ENCODE measurements around the gene ZNF423.

The ZNF423 gene

DNA sequence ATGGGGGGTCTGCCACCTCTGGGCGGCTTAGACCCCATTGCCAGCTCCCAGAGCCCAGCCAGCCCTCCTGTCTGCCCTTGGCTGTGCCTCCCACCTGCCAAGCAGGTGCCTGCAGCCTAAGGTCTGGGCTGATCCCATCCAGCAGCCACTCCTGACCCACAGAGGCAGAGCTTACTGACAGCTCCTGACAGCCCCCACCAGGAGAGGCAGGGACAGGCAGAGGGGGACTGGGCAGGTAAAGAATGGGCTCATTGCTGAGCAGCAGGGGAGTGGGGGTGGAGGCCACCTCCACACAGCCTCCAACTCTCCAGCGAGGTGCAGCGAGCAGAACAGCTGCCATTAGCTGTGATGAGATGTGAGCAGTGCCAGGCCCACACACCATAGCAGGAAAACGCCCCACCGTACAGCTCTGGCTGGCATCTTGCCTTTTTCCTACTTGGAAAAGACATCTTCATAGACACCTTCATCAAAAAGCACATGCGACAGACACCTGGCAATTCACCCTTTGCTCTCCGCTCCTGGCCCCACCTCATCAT lies 317.9 kb downstream of the ZNF423 start:
- Histone ChIP-seq H3K27ac (ENCODE audit: low read length) (no peak overlapping the region; the same call in 1 of the 2 replicates), H3K9me3 (ENCODE audit: insufficient read depth, low read length, severe bottlenecking) (no peaks in the 10 kb centered on the region), H3K9ac (ENCODE audit: low read depth, low read length) (no peak overlapping the region), H3K79me2 (ENCODE audit: insufficient read depth, low read length) (no peaks in the 10 kb centered on the region), H3K27me3 (ENCODE audit: insufficient read depth, low read length, poor library complexity) (no peaks in the 10 kb centered on the region), H3K4me1 (ENCODE audit: insufficient read depth, low read length) (no peaks in the 10 kb centered on the region), H3K4me3 (ENCODE audit: low read depth in 1 of 2, low read length in 2 of 2) (no peak overlapping the region), H3K4me2 (ENCODE audit: insufficient read depth, low read length) (no peak overlapping the region), H3K36me3 (ENCODE audit: insufficient read depth, low read length) (no peaks in the 10 kb centered on the region), H2AFZ (ENCODE audit: low read depth, low read length) (no peak overlapping the region), H4K20me1 (ENCODE audit: insufficient read depth, low read length) (no peaks in the 10 kb centered on the region)
- no peak for ATAC-seq (ENCODE audit: insufficient read depth, low read depth)
- TF ChIP-seq CTCF (IDR thresholded peaks at IDR 0.05; ENCODE audit: borderline replicate concordance, extremely low read depth, low read length, poor library complexity, severe bottlenecking): no peak
- TF ChIP-seq EZH2 (IDR thresholded peaks at IDR 0.05; ENCODE audit: borderline replicate concordance, low read depth, low read length, severe bottlenecking): no peak
- DNase-seq: no peak

DNA sequence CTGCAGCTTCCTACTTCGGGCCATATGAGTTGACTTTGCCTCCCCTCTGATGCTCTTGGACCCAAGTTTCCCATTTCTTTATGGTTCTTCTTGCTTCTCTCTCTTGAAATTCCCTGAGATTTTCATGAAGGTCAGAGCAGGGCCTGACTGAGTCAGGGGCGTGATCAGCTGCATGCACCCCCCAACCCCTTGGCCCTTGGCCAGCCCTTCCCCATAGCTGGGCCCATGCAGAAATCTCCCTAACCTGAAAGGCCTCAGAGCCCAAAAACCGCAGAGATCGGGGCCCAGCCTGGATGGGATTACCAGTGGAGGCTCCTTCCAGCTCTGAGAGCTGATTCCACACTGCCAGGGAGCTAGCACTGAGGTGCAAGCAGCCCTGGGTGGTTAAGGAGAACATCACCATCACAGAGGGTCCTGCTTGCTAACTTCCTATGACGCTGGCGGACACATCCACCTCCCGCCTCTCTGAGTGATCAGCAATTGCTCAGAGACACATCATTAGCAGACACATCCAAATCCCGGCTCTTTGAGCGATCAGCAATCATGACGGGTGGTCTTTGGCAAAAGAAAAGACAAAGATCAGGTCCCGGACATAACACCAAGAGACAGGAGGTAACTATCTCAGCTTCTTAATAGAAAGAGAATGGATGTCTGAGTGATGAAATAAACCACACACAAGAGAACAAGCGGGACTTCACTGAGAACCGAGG lies 320.9 kb downstream of the ZNF423 start:
- DNase-seq (no peak), ATAC-seq (ENCODE audit: insufficient read depth, low read depth) (no peak)
- Histone ChIP-seq H3K4me2 (ENCODE audit: insufficient read depth, low read length) (no peak overlapping the region), H2AFZ (ENCODE audit: low read depth, low read length) (no peak overlapping the region), H3K4me3 (ENCODE audit: low read depth in 1 of 2, low read length in 2 of 2) (no peak overlapping the region), H3K79me2 (ENCODE audit: insufficient read depth, low read length) (no peaks in the 10 kb centered on the region), H3K36me3 (ENCODE audit: insufficient read depth, low read length) (no peaks in the 10 kb centered on the region), H3K27ac (ENCODE audit: low read length) (no peak overlapping the region), H3K4me1 (ENCODE audit: insufficient read depth, low read length) (no peaks in the 10 kb centered on the region), H4K20me1 (ENCODE audit: insufficient read depth, low read length) (no peaks in the 10 kb centered on the region), H3K9me3 (ENCODE audit: insufficient read depth, low read length, severe bottlenecking) (no peaks in the 10 kb centered on the region), H3K27me3 (ENCODE audit: insufficient read depth, low read length, poor library complexity) (no peaks in the 10 kb centered on the region), H3K9ac (ENCODE audit: low read depth, low read length) (no peak overlapping the region)
- no peak for TF ChIP-seq CTCF (IDR thresholded peaks at IDR 0.05; ENCODE audit: borderline replicate concordance, extremely low read depth, low read length, poor library complexity, severe bottlenecking)
- no peak for TF ChIP-seq EZH2 (IDR thresholded peaks at IDR 0.05; ENCODE audit: borderline replicate concordance, low read depth, low read length, severe bottlenecking)

DNA sequence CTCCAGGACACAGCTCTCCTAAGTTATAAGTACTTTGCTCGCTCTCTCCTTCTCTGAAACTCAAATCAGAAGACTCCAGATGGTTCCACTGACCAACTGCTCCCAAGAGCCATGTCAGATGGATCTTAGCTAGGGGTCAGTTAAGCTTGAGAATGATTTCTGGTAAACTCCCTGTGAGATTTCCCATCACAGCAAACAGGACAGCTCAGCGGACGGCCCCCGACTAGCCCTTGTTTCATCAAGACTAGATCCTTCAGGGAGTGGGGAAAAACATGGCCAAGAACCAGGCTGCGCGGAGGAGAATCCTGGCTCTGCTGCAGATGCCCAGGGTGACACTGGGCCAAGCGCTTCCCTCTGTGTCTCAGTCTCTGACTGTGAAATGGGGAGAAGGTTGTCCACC lies 322.5 kb downstream of the ZNF423 start:
- no peak overlapping the region for H3K27ac ChIP-seq (ENCODE audit: low read length)
- H3K4me3 ChIP-seq (ENCODE audit: low read depth in 1 of 2, low read length in 2 of 2): no peak overlapping the region
- peaks cover 6% of the 10 kb centered on the region for H3K4me1 ChIP-seq (ENCODE audit: insufficient read depth, low read length)
- no peak overlapping the region for H3K9ac ChIP-seq (ENCODE audit: low read depth, low read length)
- H3K79me2 ChIP-seq (ENCODE audit: insufficient read depth, low read length): no peaks in the 10 kb centered on the region
- H3K36me3 ChIP-seq (ENCODE audit: insufficient read depth, low read length): no peaks in the 10 kb centered on the region
- no peaks in the 10 kb centered on the region for H3K27me3 ChIP-seq (ENCODE audit: insufficient read depth, low read length, poor library complexity)
- H2AFZ ChIP-seq (ENCODE audit: low read depth, low read length): no peak overlapping the region
- DNase-seq (no peak), ATAC-seq (ENCODE audit: insufficient read depth, low read depth) (no peak)
- no peaks in the 10 kb centered on the region for H3K9me3 ChIP-seq (ENCODE audit: insufficient read depth, low read length, severe bottlenecking)
- no peaks in the 10 kb centered on the region for H4K20me1 ChIP-seq (ENCODE audit: insufficient read depth, low read length)
- TF ChIP-seq CTCF (IDR thresholded peaks at IDR 0.05; ENCODE audit: borderline replicate concordance, extremely low read depth, low read length, poor library complexity, severe bottlenecking) (no peak), EZH2 (IDR thresholded peaks at IDR 0.05; ENCODE audit: borderline replicate concordance, low read depth, low read length, severe bottlenecking) (no peak)
- no peak overlapping the region for H3K4me2 ChIP-seq (ENCODE audit: insufficient read depth, low read length)
